NCI-H2171 (cell line): ENCODE data around the gene SLC27A3.
"Not testable (repeated sequence)": the region's sequence is repeated elsewhere in the genome, so short reads cannot be mapped to it uniquely, and the experiment has no call there.

Experiments
- DNase-seq: peaks from one replicate; lab custom pipeline; 2025; lab: John Stamatoyannopoulos, UW

SLC27A3 gene

GRCh38 chr1:153779781-153780541 lies 4.8 kb downstream of the SLC27A3 start:
- DNase-seq, result no peak

GRCh38 chr1:153780551-153780950 lies 5.3 kb downstream of the SLC27A3 start:
- DNase-seq, result no peak

GRCh38 chr1:153782648-153783047 lies 7.4 kb downstream of the SLC27A3 start:
- DNase-seq, result not testable (repeated sequence)

- peak; percentile 80 for DNase-seq
These were observed 8.3 kb downstream of the SLC27A3 start for GRCh38 chr1:153783233-153784190.

GRCh38 chr1:153786038-153786790 lies 11.0 kb downstream of the SLC27A3 start:
- DNase-seq, result no peak

- DNase-seq, result no peak
These were observed 14.3 kb downstream of the SLC27A3 start for GRCh38 chr1:153789478-153790034.

- DNase-seq, result no peak
These were observed 15.2 kb downstream of the SLC27A3 start for GRCh38 chr1:153790313-153790965.

- no peak for DNase-seq
These were observed 15.9 kb downstream of the SLC27A3 start for GRCh38 chr1:153790966-153791647.

- DNase-seq, result no peak
These were observed 16.5 kb downstream of the SLC27A3 start for GRCh38 chr1:153791648-153792253.

- DNase-seq, result no peak
These were observed 17.4 kb downstream of the SLC27A3 start for GRCh38 chr1:153792631-153793041.

GRCh38 chr1:153793261-153793972 lies 18.2 kb downstream of the SLC27A3 start:
- no peak for DNase-seq

GRCh38 chr1:153793973-153794615 lies 18.9 kb downstream of the SLC27A3 start:
- no peak for DNase-seq

GRCh38 chr1:153794624-153795329 lies 19.6 kb downstream of the SLC27A3 start:
- DNase-seq, result no peak

GRCh38 chr1:153795330-153795837 lies 20.2 kb downstream of the SLC27A3 start:
- no peak for DNase-seq

- no peak for DNase-seq
These were observed 21.0 kb downstream of the SLC27A3 start for GRCh38 chr1:153795934-153796785.

- peak; percentile 54 for DNase-seq
These were observed 21.8 kb downstream of the SLC27A3 start for GRCh38 chr1:153796786-153797659.
